Colonic mucosa (tissue), 4 donors: ENCODE results near the gene FOXP1. TPM values are rescaled to one million over a fixed set of nuclear protein-coding genes. Genes with fewer than 3 reads are reported as not detected.

Experiments used
- DNase-seq: peaks from one replicate; pipeline ENCODE4 v3.0.0-alpha.2; 2020
- H3K27ac ChIP-seq: fragments of 200-600 bp; one replicate; pipeline ENCODE4 v1.8.0; 2021
- H3K27me3 ChIP-seq: fragments of 200-600 bp; one replicate; pipeline ENCODE4 v1.8.0; 2021
- H3K36me3 ChIP-seq: fragments of 200-600 bp; one replicate; pipeline ENCODE4 v1.8.0; 2021
- H3K4me1 ChIP-seq: fragments of 200-600 bp; one replicate; pipeline ENCODE4 v1.8.0; 2021; ENCODE audit warnings: mild to moderate bottlenecking
- H3K4me3 ChIP-seq: fragments of 200-600 bp; one replicate; pipeline ENCODE4 v1.8.0; 2021
- H3K9ac ChIP-seq, 2 donors: one replicate each; pipeline ENCODE4 v1.7.0; 2013; ENCODE audit warnings: control low read depth in 2 of 2, low read depth in 2 of 2, low read length in 2 of 2
- H3K9me3 ChIP-seq: fragments of 200-600 bp; one replicate; pipeline ENCODE4 v1.8.0; 2021
- CTCF ChIP-seq: fragments of 200-600 bp; IDR thresholded peaks from one replicate; pipeline ENCODE4 v1.8.0; 2022; ENCODE audit warnings: antibody characterized with exemption, mild to moderate bottlenecking
- intact Hi-C: fragments of 100-400 bp; cut with DNase I; formaldehyde crosslinking; loops from one replicate; pipeline ENCODE4 v1.14.1; 2022
- total RNA-seq, 2 donors: library from RNA; stranded (reverse); fragmentation: NEBNext Ultra II Directional in 1 of 2; extraction: Animal tissue kit (Norgen Biotek cat#: 25700) in 1 of 2; gene quantifications; one replicate each; pipeline ENCODE4 v1.2.1, GENCODE V29; 2021
- donor health status: healthy.
- donor health status: DM: no; HTN: no; CAD: no.
- donor health status: DM: no; HTN: no; CAD: no.

FOXP1 gene
- total RNA-seq, 2 donors from 2014 or later = 127 to 128 TPM

GRCh38 chr3:71464613-71465012 is 118.9 kb downstream of the FOXP1 start:
- Histone ChIP-seq H3K9me3 (no peaks in the 10 kb centered on the region), H3K36me3 (no peaks in the 10 kb centered on the region), H3K4me3 (no peak overlapping the region), H3K4me1 (no peaks in the 10 kb centered on the region), H3K27ac (no peak overlapping the region), H3K9ac (no peak overlapping the region), H3K27me3 (no peaks in the 10 kb centered on the region)
- DNase-seq = no peak
- intact Hi-C loops = no loop called here
- TF ChIP-seq CTCF = no peak

GRCh38 chr3:71463617-71464016 is 119.9 kb downstream of the FOXP1 start:
- Histone ChIP-seq H3K36me3 (no peaks in the 10 kb centered on the region), H3K27ac (no peak overlapping the region), H3K9ac (no peak overlapping the region), H3K9me3 (no peaks in the 10 kb centered on the region), H3K27me3 (no peaks in the 10 kb centered on the region), H3K4me3 (no peak overlapping the region), H3K4me1 (no peaks in the 10 kb centered on the region)
- intact Hi-C loops = no loop called here
- no peak for DNase-seq
- TF ChIP-seq CTCF = no peak

GRCh38 chr3:71462586-71462985 is 120.9 kb downstream of the FOXP1 start:
- no peak overlapping the region for H3K27ac ChIP-seq
- no peaks in the 10 kb centered on the region for H3K4me1 ChIP-seq
- H3K9ac ChIP-seq = no peak overlapping the region
- no peaks in the 10 kb centered on the region for H3K36me3 ChIP-seq
- no peak for TF ChIP-seq CTCF
- no peak overlapping the region for H3K4me3 ChIP-seq
- intact Hi-C loops = no loop called here
- no peaks in the 10 kb centered on the region for H3K9me3 ChIP-seq
- DNase-seq = no peak
- no peaks in the 10 kb centered on the region for H3K27me3 ChIP-seq

- Histone ChIP-seq H3K4me1 (no peaks in the 10 kb centered on the region), H3K27me3 (no peaks in the 10 kb centered on the region), H3K9me3 (no peaks in the 10 kb centered on the region), H3K27ac (peak overlapping the region; percentile 66), H3K4me3 (peak overlapping the region; percentile 0), H3K9ac (peak overlapping the region in 1 of 2 donors; percentile 35), H3K36me3 (no peaks in the 10 kb centered on the region)
- no peak for DNase-seq
- no peak for TF ChIP-seq CTCF
- intact Hi-C loops = no loop called here
Observed at GRCh38 chr3:71461749-71462483, 121.6 kb downstream of the FOXP1 start.

- Histone ChIP-seq H3K27ac (peak overlapping the region; percentile 66), H3K4me3 (peak overlapping the region; percentile 0), H3K9me3 (no peaks in the 10 kb centered on the region), H3K9ac (no peak overlapping the region), H3K36me3 (no peaks in the 10 kb centered on the region), H3K4me1 (no peaks in the 10 kb centered on the region), H3K27me3 (no peaks in the 10 kb centered on the region)
- intact Hi-C loops = no loop called here
- no peak for DNase-seq
- TF ChIP-seq CTCF = no peak
Observed at GRCh38 chr3:71461114-71461513, 122.4 kb downstream of the FOXP1 start.
